H1 (cell line): ENCODE measurements around the gene INHBC. TPM values are rescaled to one million over a fixed set of nuclear protein-coding genes. Genes with fewer than 3 reads are reported as not detected.

ENCODE experiments used
- ASH2L ChIP-seq: fragments of 200-600, 300-600 bp; sonication (generic); IDR thresholded peaks from one replicate; pipeline ENCODE4 v1.7.1; 2017; ENCODE audit warnings: low read length
- BACH1 ChIP-seq: IDR thresholded peaks from 2 replicates; pipeline ENCODE4 v1.6.1; 2012; ENCODE audit warnings: low read length, improper control_type of control experiment
- NANOG ChIP-seq: IDR thresholded peaks from 2 replicates; pipeline ENCODE4 v1.6.1; 2011; ENCODE audit warnings: low read length, low read depth, mild to moderate bottlenecking, inconsistent platforms; ENCODE audit not compliant: insufficient read depth, poor library complexity, severe bottlenecking
- PHF8 ChIP-seq: fragments of 200-600 bp; sonication (generic); conservative IDR thresholded peaks from 2 replicates; pipeline ENCODE4 v1.7.1; 2012; ENCODE audit warnings: low read depth, mild to moderate bottlenecking, inconsistent platforms, low read length, moderate library complexity
- POLR2AphosphoS5 ChIP-seq: IDR thresholded peaks from 2 replicates; pipeline ENCODE4 v1.6.1; 2011; ENCODE audit warnings: low read depth, low read length
- polyA plus RNA-seq, 7 experiments: library from polyadenylated mRNA; depleted of rRNA in 3 of 7; stranded (reverse) in 5 of 7; unstranded in 2 of 7; fragments of >200 nt in 5 of 7; fragments of 200-250 nt in 2 of 7; gene quantifications; 1 replicate in 5 of 7; 2 replicates in 1 of 7; 4 replicates in 1 of 7; pipeline versions ENCODE4 v1.2.1 to v1.2.3, GENCODE V29; 2011 to 2013; ENCODE audit warnings: missing spikeins in 2 of 7, mixed read lengths in 2 of 7
- total RNA-seq: library from RNA; stranded (reverse); fragmentation: NEBNext Ultra II Directional; extraction: Animal tissue kit (Norgen Biotek cat#: 25700); gene quantifications from 2 replicates; pipeline ENCODE4 v1.2.1, GENCODE V29; 2021

The INHBC gene
- total and polyA plus RNA-seq, 2 of the 8 experiments (the other 6 are each of a cell fraction or from before 2014, with no cell fraction given) = 0.15 TPM; not detected in 1

DNA sequence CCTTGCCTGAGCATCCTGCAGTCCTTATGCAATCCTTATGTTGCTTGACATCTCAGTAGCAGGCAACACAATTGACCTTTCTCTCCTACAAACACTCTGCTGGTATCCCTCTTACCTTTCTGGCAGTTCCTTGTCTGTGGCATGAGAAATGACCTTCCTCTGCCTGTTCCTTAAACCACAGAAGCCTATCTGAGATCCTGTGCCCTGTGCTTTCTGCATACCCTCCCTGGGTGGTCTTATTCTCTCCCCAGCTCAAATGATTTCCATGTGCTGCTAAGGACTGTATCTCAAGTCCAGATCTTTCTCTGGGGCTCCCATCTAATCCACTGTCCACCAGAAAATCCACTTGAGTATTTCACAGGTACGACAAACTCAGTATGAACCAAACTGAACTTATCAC is 47.1 kb downstream of the INHBC start (continued):
- TF ChIP-seq PHF8 (no peak), POLR2AphosphoS5 (no peak), ASH2L (no peak), BACH1 (no peak), NANOG (no peak)
